Fibroblast of skin of scalp (primary cell): Measurements from ENCODE around the gene CFAP119.
A peak's percentile ranks its signal among the peaks of the same experiment; 100 is the strongest.

ENCODE experiments used
- DNase-seq: peaks from one replicate; pipeline ENCODE4 v3.0.0-alpha.2; 2013

The CFAP119 gene

GRCh38 chr16:30782486-30783279 lies 20.8 kb upstream of the CFAP119 start:
- DNase-seq = no peak

- no peak for DNase-seq
Observed at GRCh38 chr16:30780549-30780948, 18.7 kb upstream of the CFAP119 start.

- DNase-seq = no peak
Observed at GRCh38 chr16:30780021-30780420, 18.2 kb upstream of the CFAP119 start.

- DNase-seq = no peak
Observed at GRCh38 chr16:30779596-30779995, 17.7 kb upstream of the CFAP119 start.

- no peak for DNase-seq
Observed at GRCh38 chr16:30778549-30779244, 16.8 kb upstream of the CFAP119 start.

GRCh38 chr16:30777591-30778297 lies 15.9 kb upstream of the CFAP119 start:
- DNase-seq = no peak

GRCh38 chr16:30775392-30776188 lies 13.7 kb upstream of the CFAP119 start:
- DNase-seq = peak; percentile 87

GRCh38 chr16:30775131-30775391 lies 13.2 kb upstream of the CFAP119 start:
- DNase-seq = no peak

GRCh38 chr16:30774367-30775130 lies 12.7 kb upstream of the CFAP119 start:
- no peak for DNase-seq

- DNase-seq = no peak
Observed at GRCh38 chr16:30773826-30774225, 12.0 kb upstream of the CFAP119 start.

- no peak for DNase-seq
Observed at GRCh38 chr16:30771726-30772125, 9.9 kb upstream of the CFAP119 start.

- no peak for DNase-seq
Observed at GRCh38 chr16:30769379-30770089, 7.7 kb upstream of the CFAP119 start.

GRCh38 chr16:30768583-30769181 lies 6.8 kb upstream of the CFAP119 start:
- DNase-seq = no peak

- DNase-seq = no peak
Observed at GRCh38 chr16:30767767-30768465, 6.1 kb upstream of the CFAP119 start.

GRCh38 chr16:30766933-30767284 lies 5.0 kb upstream of the CFAP119 start:
- no peak for DNase-seq

GRCh38 chr16:30766206-30766932 lies 4.5 kb upstream of the CFAP119 start:
- no peak for DNase-seq

GRCh38 chr16:30764816-30765465 lies 3.1 kb upstream of the CFAP119 start:
- no peak for DNase-seq

GRCh38 chr16:30764086-30764485 lies 2.2 kb upstream of the CFAP119 start:
- no peak for DNase-seq
